Caco-2 (cell line): Measurements from ENCODE around the gene GGACT. TPM values are rescaled to one million over a fixed set of nuclear protein-coding genes. Genes with fewer than 3 reads are reported as not detected.
"Not testable (repeated sequence)": the region's sequence is repeated elsewhere in the genome, so short reads cannot be mapped to it uniquely, and the experiment has no call there.

Experiments
- BruUV-seq: library from RNA; stranded (reverse); fragments of 400-500 nt; replicated peaks from 2 replicates; lab custom pipeline; 2021; lab: Mats Ljungman, UMichigan
- CTCF ChIA-PET: fragments of 300-600 bp; sonication (Branson Sonifier 250); formaldehyde crosslinking; loops from one replicate; lab custom pipeline; 2022; ENCODE audit warnings: antibody characterized with exemption; lab: Charles Lee
- POLR2A ChIA-PET: fragments of 300-600 bp; sonication (Branson Sonifier 250); formaldehyde crosslinking; loops from one replicate; lab custom pipeline; 2022; ENCODE audit warnings: antibody characterized with exemption; lab: Charles Lee
- DNase-seq, 2 experiments: peaks; one replicate each; pipeline versions ENCODE4 v3.0.0 to v3.0.0-alpha.2; 2020 to 2022
- H3K27me3 ChIP-seq: replicated peaks from 2 replicates; pipeline ENCODE4 v1.6.0; 2011; ENCODE audit warnings: low read length; ENCODE audit not compliant: control insufficient read depth, insufficient read depth
- H3K36me3 ChIP-seq: 2 replicates; pipeline ENCODE4 v1.5.1; 2011; ENCODE audit warnings: low read length; ENCODE audit not compliant: control insufficient read depth, insufficient read depth
- H3K4me1 ChIP-seq: fragments of 250-450 bp; sonication (Bioruptor Pico); 2 replicates; pipeline ENCODE4 v1.5.1; 2020; ENCODE audit warnings: mild to moderate bottlenecking
- H3K4me3 ChIP-seq: 2 replicates; pipeline ENCODE4 v1.5.1; 2011; ENCODE audit warnings: low read depth, mild to moderate bottlenecking, control low read depth, low read length
- H3K9me3 ChIP-seq: fragments of 250-450 bp; sonication (Bioruptor Pico); 2 replicates; pipeline ENCODE4 v1.5.1; 2020; ENCODE audit warnings: mild to moderate bottlenecking, moderate library complexity
- H3K27ac Mint-ChIP-seq: one replicate; pipeline ENCODE4 v1.8.0; 2022; ENCODE audit warnings: mixed read lengths; ENCODE audit not compliant: unreplicated experiment
- H3K27me3 Mint-ChIP-seq: one replicate; pipeline ENCODE4 v1.8.0; 2022; ENCODE audit warnings: mixed read lengths; ENCODE audit not compliant: insufficient read depth, unreplicated experiment
- H3K36me3 Mint-ChIP-seq: one replicate; pipeline ENCODE4 v1.8.0; 2022; ENCODE audit warnings: mild to moderate bottlenecking, mixed read lengths; ENCODE audit not compliant: insufficient read depth, unreplicated experiment
- H3K4me1 Mint-ChIP-seq: one replicate; pipeline ENCODE4 v1.8.0; 2022; ENCODE audit warnings: low read depth, mixed read lengths; ENCODE audit not compliant: unreplicated experiment
- H3K4me3 Mint-ChIP-seq: one replicate; pipeline ENCODE4 v1.8.0; 2022; ENCODE audit warnings: mild to moderate bottlenecking, moderate library complexity, mixed read lengths; ENCODE audit not compliant: unreplicated experiment
- H3K9me3 Mint-ChIP-seq: one replicate; pipeline ENCODE4 v1.8.0; 2022; ENCODE audit warnings: mixed read lengths; ENCODE audit not compliant: unreplicated experiment
- intact Hi-C: fragments of 100-400 bp; cut with micrococcal nuclease; formaldehyde crosslinking; loops from one replicate; pipeline ENCODE4 v1.10.0; 2022; ENCODE audit not compliant: unreplicated experiment
- total RNA-seq: library from RNA; stranded (reverse); gene quantifications from 2 replicates; pipeline ENCODE4 v1.2.3, GENCODE V29; 2022
- TF ChIP-seq, protein P1 (sequence below), 2 experiments: fragments of 200-600 bp in 1 of 2; IDR thresholded peaks; 1 replicate in 1 of 2; 2 replicates in 1 of 2; pipeline versions ENCODE4 v1.5.1 to v1.8.0; 2011 to 2022; ENCODE audit warnings: antibody characterized with exemption in 1 of 2, control low read depth in 1 of 2, inconsistent platforms in 1 of 2, low read depth in 1 of 2, low read length in 1 of 2, mild to moderate bottlenecking in 1 of 2, moderate library complexity in 1 of 2; ENCODE audit not compliant: insufficient read depth in 1 of 2, severe bottlenecking in 1 of 2, unreplicated experiment in 1 of 2

The GGACT gene
- total RNA-seq, 1 experiment from 2014 or later: 3.6 TPM

DNA sequence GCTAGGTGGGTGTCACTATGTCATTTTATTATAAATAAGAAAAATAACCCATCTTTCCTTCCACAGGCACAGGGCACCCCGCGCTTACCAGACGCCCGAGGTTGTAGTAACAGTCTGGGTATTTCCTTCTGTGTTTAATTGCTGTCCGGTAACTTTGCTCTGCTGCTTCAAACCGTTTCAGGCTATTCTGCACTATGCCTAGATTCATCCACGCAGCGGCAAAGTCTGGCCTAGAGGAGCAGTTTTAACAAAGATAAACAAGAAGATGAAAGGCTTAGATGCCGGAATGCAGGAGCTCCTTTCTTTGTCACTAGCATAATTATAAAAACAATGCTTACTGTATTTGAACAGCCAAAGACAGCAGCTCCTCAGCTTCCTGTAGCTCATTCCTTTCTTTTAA lies 36.9 kb upstream of the GGACT start:
- intact Hi-C loops: no loop called here
- H3K9me3 Mint-ChIP-seq: peaks cover 5% of the 10 kb centered on the region
- TF ChIP-seq, protein P1, sequence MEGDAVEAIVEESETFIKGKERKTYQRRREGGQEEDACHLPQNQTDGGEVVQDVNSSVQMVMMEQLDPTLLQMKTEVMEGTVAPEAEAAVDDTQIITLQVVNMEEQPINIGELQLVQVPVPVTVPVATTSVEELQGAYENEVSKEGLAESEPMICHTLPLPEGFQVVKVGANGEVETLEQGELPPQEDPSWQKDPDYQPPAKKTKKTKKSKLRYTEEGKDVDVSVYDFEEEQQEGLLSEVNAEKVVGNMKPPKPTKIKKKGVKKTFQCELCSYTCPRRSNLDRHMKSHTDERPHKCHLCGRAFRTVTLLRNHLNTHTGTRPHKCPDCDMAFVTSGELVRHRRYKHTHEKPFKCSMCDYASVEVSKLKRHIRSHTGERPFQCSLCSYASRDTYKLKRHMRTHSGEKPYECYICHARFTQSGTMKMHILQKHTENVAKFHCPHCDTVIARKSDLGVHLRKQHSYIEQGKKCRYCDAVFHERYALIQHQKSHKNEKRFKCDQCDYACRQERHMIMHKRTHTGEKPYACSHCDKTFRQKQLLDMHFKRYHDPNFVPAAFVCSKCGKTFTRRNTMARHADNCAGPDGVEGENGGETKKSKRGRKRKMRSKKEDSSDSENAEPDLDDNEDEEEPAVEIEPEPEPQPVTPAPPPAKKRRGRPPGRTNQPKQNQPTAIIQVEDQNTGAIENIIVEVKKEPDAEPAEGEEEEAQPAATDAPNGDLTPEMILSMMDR (IDR thresholded peaks at IDR 0.05; ENCODE audit: insufficient read depth in 1 of 2, low read depth in 1 of 2, low read length in 1 of 2, severe bottlenecking in 1 of 2, unreplicated experiment in 1 of 2): no peak
- H3K36me3 Mint-ChIP-seq: peaks cover 65% of the 10 kb centered on the region
- no TSS peak for BruUV-seq
- Histone ChIP-seq H3K4me3 (no peak overlapping the region), H3K9me3 (no peaks in the 10 kb centered on the region), H3K4me1 (no peaks in the 10 kb centered on the region), H3K36me3 (peaks cover 10% of the 10 kb centered on the region), H3K27me3 (no peaks in the 10 kb centered on the region)
- no peak overlapping the region for H3K4me3 Mint-ChIP-seq
- H3K27me3 Mint-ChIP-seq: no peaks in the 10 kb centered on the region
- no peak for DNase-seq
- no peak overlapping the region for H3K27ac Mint-ChIP-seq
- H3K4me1 Mint-ChIP-seq: no peaks in the 10 kb centered on the region
- ChIA-PET POLR2A (no interaction called here), CTCF (no interaction called here)

DNA sequence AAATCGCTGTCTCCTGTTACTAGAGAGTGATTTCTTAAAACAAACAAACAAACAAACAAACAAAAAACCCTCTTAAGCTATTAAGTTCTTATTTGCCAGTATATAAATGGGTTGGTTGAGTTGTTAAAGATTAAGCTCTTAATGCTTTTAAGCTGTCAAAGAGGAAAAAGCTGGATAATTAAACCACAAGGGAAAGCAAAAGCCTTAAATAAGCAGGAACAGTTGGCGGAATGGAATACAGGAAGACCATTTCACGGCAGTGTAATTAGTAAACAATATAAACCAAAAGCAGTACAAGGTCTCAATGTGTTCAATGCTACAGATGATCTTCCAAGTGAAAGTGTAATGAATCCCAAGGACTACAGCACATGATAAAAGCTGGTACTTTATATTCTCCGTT lies 32.2 kb upstream of the GGACT start:
- H3K4me3 ChIP-seq: no peak overlapping the region
- Mint-ChIP-seq H3K4me1 (no peaks in the 10 kb centered on the region), H3K4me3 (no peak overlapping the region), H3K27me3 (no peaks in the 10 kb centered on the region), H3K27ac (no peak overlapping the region), H3K9me3 (peaks cover 28% of the 10 kb centered on the region), H3K36me3 (peaks cover 45% of the 10 kb centered on the region)
- ChIA-PET CTCF (no interaction called here), POLR2A (no interaction called here)
- H3K27me3 ChIP-seq: no peaks in the 10 kb centered on the region
- no peaks in the 10 kb centered on the region for H3K4me1 ChIP-seq
- intact Hi-C loops: no loop called here
- no peak for DNase-seq
- peaks cover 7% of the 10 kb centered on the region; the same call in 1 of the 2 replicates for H3K9me3 ChIP-seq
- no TSS peak for BruUV-seq
- TF ChIP-seq, protein P1 (IDR thresholded peaks at IDR 0.05; ENCODE audit: insufficient read depth in 1 of 2, low read depth in 1 of 2, low read length in 1 of 2, severe bottlenecking in 1 of 2, unreplicated experiment in 1 of 2): no peak
- H3K36me3 ChIP-seq: peaks cover 4% of the 10 kb centered on the region; the same call in 1 of the 2 replicates

DNA sequence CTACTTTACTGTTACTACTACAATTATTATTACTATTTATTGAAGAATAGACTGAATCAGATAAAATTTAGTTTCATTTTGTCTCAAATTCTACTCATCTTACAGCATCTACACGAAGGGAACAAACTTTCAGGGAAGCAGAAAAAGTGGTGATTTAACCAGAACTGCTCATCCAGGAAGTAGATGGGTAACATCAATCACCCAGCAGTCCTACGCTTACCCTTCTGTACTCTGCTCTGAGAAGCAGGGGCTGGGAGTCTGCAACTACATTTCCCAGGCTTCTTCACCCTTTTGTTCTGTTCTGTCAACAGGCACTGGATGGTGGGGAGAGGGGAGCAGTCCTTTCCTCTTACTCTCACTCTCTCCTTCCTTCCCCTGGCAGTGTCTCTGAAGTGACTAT lies 31.4 kb upstream of the GGACT start:
- no peak overlapping the region for H3K27ac Mint-ChIP-seq
- no TSS peak for BruUV-seq
- H3K27me3 ChIP-seq: no peaks in the 10 kb centered on the region
- TF ChIP-seq, protein P1 (IDR thresholded peaks at IDR 0.05; ENCODE audit: insufficient read depth in 1 of 2, low read depth in 1 of 2, low read length in 1 of 2, severe bottlenecking in 1 of 2, unreplicated experiment in 1 of 2): no peak
- no peaks in the 10 kb centered on the region for H3K4me1 Mint-ChIP-seq
- no peak for DNase-seq
- intact Hi-C loops: no loop called here
- no peak overlapping the region for H3K4me3 ChIP-seq
- peaks cover 28% of the 10 kb centered on the region for H3K9me3 Mint-ChIP-seq
- H3K36me3 Mint-ChIP-seq: peaks cover 37% of the 10 kb centered on the region
- ChIA-PET POLR2A (no interaction called here), CTCF (no interaction called here)
- H3K36me3 ChIP-seq: peaks cover 4% of the 10 kb centered on the region; the same call in 1 of the 2 replicates
- H3K9me3 ChIP-seq: peaks cover 7% of the 10 kb centered on the region; the same call in 1 of the 2 replicates
- no peaks in the 10 kb centered on the region for H3K4me1 ChIP-seq
- no peaks in the 10 kb centered on the region for H3K27me3 Mint-ChIP-seq
- no peak overlapping the region for H3K4me3 Mint-ChIP-seq

DNA sequence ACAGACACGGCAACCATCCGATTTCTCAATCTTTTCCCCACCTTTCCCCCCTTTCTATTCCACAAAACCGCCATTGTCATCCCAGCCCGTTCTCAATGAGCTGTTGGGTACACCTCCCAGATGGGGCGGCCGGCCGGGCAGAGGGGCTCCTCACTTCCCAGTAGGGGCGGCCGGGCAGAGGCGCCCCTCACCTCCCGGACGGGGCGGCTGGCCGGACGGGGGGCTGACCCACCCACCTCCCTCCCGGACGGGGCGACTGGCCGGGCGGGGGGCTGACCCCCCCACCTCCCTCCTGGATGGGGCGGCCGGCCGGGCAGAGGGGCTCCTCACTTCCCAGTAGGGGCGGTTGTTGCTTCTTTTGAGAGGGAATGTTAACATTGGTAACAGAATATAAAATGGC lies 30.3 kb upstream of the GGACT start:
- DNase-seq, H3K4me3 Mint-ChIP-seq, BruUV-seq, intact Hi-C loops, H3K36me3 ChIP-seq, H3K27me3 Mint-ChIP-seq, H3K4me1 Mint-ChIP-seq, H3K4me1 ChIP-seq, H3K27ac Mint-ChIP-seq, CTCF ChIA-PET, H3K27me3 ChIP-seq, H3K4me3 ChIP-seq, H3K9me3 ChIP-seq: not testable (repeated sequence)
- Mint-ChIP-seq H3K36me3 (peaks cover 26% of the 10 kb centered on the region), H3K9me3 (peaks cover 28% of the 10 kb centered on the region)
- POLR2A ChIA-PET: interaction anchor here (0.6 kb wide), 1 partner anchor 492 kb away, joined by 3 read pairs; no protein-coding TSS in a partner anchor
